CD4-positive, alpha-beta T cell treated with Interleukin-2 at 100 ng/mL for 4 hours (primary cell): ENCODE results near the gene CRACR2A.

Experiments used
- DNase-seq: peaks from one replicate; pipeline ENCODE4 v3.0.0-alpha.2; 2020; ENCODE audit warnings: low spot score

The CRACR2A gene

GRCh38 chr12:3651585-3652424 lies 101.1 kb downstream of the CRACR2A start:
- DNase-seq = no peak

- no peak for DNase-seq
Observed at GRCh38 chr12:3647504-3647903, 105.4 kb downstream of the CRACR2A start.

GRCh38 chr12:3646561-3647241 lies 106.2 kb downstream of the CRACR2A start:
- no peak for DNase-seq

- DNase-seq = no peak
Observed at GRCh38 chr12:3645091-3645490, 107.8 kb downstream of the CRACR2A start.

GRCh38 chr12:3644104-3644503 lies 108.8 kb downstream of the CRACR2A start:
- DNase-seq = no peak

- DNase-seq = no peak
Observed at GRCh38 chr12:3641428-3642018, 111.4 kb downstream of the CRACR2A start.

- DNase-seq = no peak
Observed at GRCh38 chr12:3636328-3636727, 116.6 kb downstream of the CRACR2A start.

- no peak for DNase-seq
Observed at GRCh38 chr12:3634348-3634747, 118.6 kb downstream of the CRACR2A start.

- DNase-seq = no peak
Observed at GRCh38 chr12:3633396-3633795, 119.5 kb downstream of the CRACR2A start.

- DNase-seq = no peak
Observed at GRCh38 chr12:3632754-3633153, 120.2 kb downstream of the CRACR2A start.

- no peak for DNase-seq
Observed at GRCh38 chr12:3632256-3632655, 120.7 kb downstream of the CRACR2A start.

- DNase-seq = no peak
Observed at GRCh38 chr12:3631759-3632158, 121.2 kb downstream of the CRACR2A start.

- no peak for DNase-seq
Observed at GRCh38 chr12:3631272-3631637, 121.7 kb downstream of the CRACR2A start.

GRCh38 chr12:3630621-3631271 lies 122.2 kb downstream of the CRACR2A start:
- no peak for DNase-seq

- no peak for DNase-seq
Observed at GRCh38 chr12:3630111-3630510, 122.8 kb downstream of the CRACR2A start.

GRCh38 chr12:3629057-3629830 lies 123.7 kb downstream of the CRACR2A start:
- DNase-seq = no peak

GRCh38 chr12:3628629-3629028 lies 124.3 kb downstream of the CRACR2A start:
- no peak for DNase-seq

- DNase-seq = no peak
Observed at GRCh38 chr12:3627336-3627735, 125.6 kb downstream of the CRACR2A start.

- no peak for DNase-seq
Observed at GRCh38 chr12:3624273-3624672, 128.6 kb downstream of the CRACR2A start.

- DNase-seq = no peak
Observed at GRCh38 chr12:3622822-3623690, 129.9 kb downstream of the CRACR2A start.
